H9 (cell line): ENCODE measurements around the gene TMEM178B. TPM values are rescaled to one million over a fixed set of nuclear protein-coding genes. Genes with fewer than 3 reads are reported as not detected.
A peak's percentile ranks its signal among the peaks of the same experiment; 100 is the strongest.

Source experiments
- DNase-seq: peaks from one replicate; pipeline ENCODE4 v3.0.0-alpha.2; 2017
- H2AFZ ChIP-seq: one replicate; pipeline ENCODE4 v1.6.1; 2013; ENCODE audit warnings: mild to moderate bottlenecking, low read length, control low read depth, moderate library complexity
- H2AK5ac ChIP-seq: 2 replicates; pipeline ENCODE4 v1.6.1; 2013; ENCODE audit warnings: low read length, control low read depth, mixed read lengths; ENCODE audit not compliant: insufficient read length
- H2BK120ac ChIP-seq: one replicate; pipeline ENCODE4 v1.6.1; 2013; ENCODE audit warnings: low read depth, mild to moderate bottlenecking, low read length, control low read depth, inconsistent platforms; ENCODE audit not compliant: poor library complexity, severe bottlenecking
- H2BK12ac ChIP-seq: 2 replicates; pipeline ENCODE4 v1.6.1; 2013; ENCODE audit warnings: low read length, control low read depth, mixed read lengths, low read depth; ENCODE audit not compliant: insufficient read length
- H2BK15ac ChIP-seq: 2 replicates; pipeline ENCODE4 v1.6.1; 2013; ENCODE audit warnings: low read depth, low read length, control low read depth
- H2BK20ac ChIP-seq: one replicate; pipeline ENCODE4 v1.6.1; 2013; ENCODE audit warnings: low read depth, mild to moderate bottlenecking, low read length, control low read depth, inconsistent platforms; ENCODE audit not compliant: poor library complexity, severe bottlenecking
- H2BK5ac ChIP-seq: 2 replicates; pipeline ENCODE4 v1.6.1; 2013; ENCODE audit warnings: low read length, control low read depth, mixed read lengths; ENCODE audit not compliant: insufficient read length
- H3K14ac ChIP-seq: 2 replicates; pipeline ENCODE4 v1.6.1; 2013; ENCODE audit warnings: low read length, control low read depth; ENCODE audit not compliant: insufficient read depth
- H3K18ac ChIP-seq: 2 replicates; pipeline ENCODE4 v1.6.1; 2013; ENCODE audit warnings: low read depth, mild to moderate bottlenecking, mixed read lengths, low read length, control low read depth; ENCODE audit not compliant: insufficient read length
- H3K23ac ChIP-seq: 2 replicates; pipeline ENCODE4 v1.6.1; 2013; ENCODE audit warnings: low read length, control low read depth, mixed read lengths, low read depth; ENCODE audit not compliant: insufficient read length
- H3K23me2 ChIP-seq: 2 replicates; pipeline ENCODE4 v1.6.1; 2013; ENCODE audit warnings: low read depth, mild to moderate bottlenecking, mixed read lengths, low read length, control low read depth; ENCODE audit not compliant: insufficient read length, poor library complexity, severe bottlenecking
- H3K27ac ChIP-seq: 2 replicates; pipeline ENCODE4 v1.5.1; 2013; ENCODE audit warnings: low read length, control low read depth, mixed read lengths, low read depth; ENCODE audit not compliant: insufficient read length
- H3K27me3 ChIP-seq: 2 replicates; pipeline ENCODE4 v1.6.1; 2013; ENCODE audit warnings: low read length, control low read depth, inconsistent platforms; ENCODE audit not compliant: insufficient read depth
- H3K4ac ChIP-seq: 2 replicates; pipeline ENCODE4 v1.6.1; 2013; ENCODE audit warnings: low read depth, mild to moderate bottlenecking, control low read depth, inconsistent platforms, low read length, moderate library complexity
- H3K4me1 ChIP-seq: 2 replicates; pipeline ENCODE4 v1.6.1; 2013; ENCODE audit warnings: low read length, control low read depth, inconsistent platforms; ENCODE audit not compliant: insufficient read depth
- H3K4me2 ChIP-seq: 2 replicates; pipeline ENCODE4 v1.6.1; 2013; ENCODE audit warnings: low read length, control low read depth, mixed read lengths; ENCODE audit not compliant: insufficient read length, insufficient read depth
- H3K56ac ChIP-seq: 2 replicates; pipeline ENCODE4 v1.6.1; 2013; ENCODE audit warnings: low read depth, mild to moderate bottlenecking, mixed read lengths, low read length, control low read depth; ENCODE audit not compliant: insufficient read length
- H3K79me1 ChIP-seq: 2 replicates; pipeline ENCODE4 v1.6.1; 2013; ENCODE audit warnings: low read depth, mild to moderate bottlenecking, moderate library complexity, low read length, control low read depth, inconsistent platforms; ENCODE audit not compliant: insufficient read depth, poor library complexity, severe bottlenecking
- H3K79me2 ChIP-seq: 2 replicates; pipeline ENCODE4 v1.6.1; 2013; ENCODE audit warnings: low read length, control low read depth, inconsistent platforms; ENCODE audit not compliant: insufficient read depth
- H3K9ac ChIP-seq: 2 replicates; pipeline ENCODE4 v1.6.1; 2013; ENCODE audit warnings: low read length, control low read depth, mixed read lengths; ENCODE audit not compliant: insufficient read length; ENCODE audit errors: extremely low read depth
- H3K9me3 ChIP-seq: one replicate; pipeline ENCODE4 v1.6.1; 2013; ENCODE audit warnings: low read depth, low read length, inconsistent platforms; ENCODE audit not compliant: control insufficient read depth
- H3T11ph ChIP-seq: one replicate; pipeline ENCODE4 v1.6.1; 2013; ENCODE audit warnings: mild to moderate bottlenecking, low read length, control low read depth, inconsistent platforms
- H4K20me1 ChIP-seq: one replicate; pipeline ENCODE4 v1.6.1; 2013; ENCODE audit not compliant: control insufficient read depth, insufficient read length, insufficient read depth
- H4K5ac ChIP-seq: 2 replicates; pipeline ENCODE4 v1.6.1; 2013; ENCODE audit warnings: low read depth, mild to moderate bottlenecking, mixed read lengths, low read length, control low read depth; ENCODE audit not compliant: insufficient read length
- H4K8ac ChIP-seq: replicated peaks from 2 replicates; pipeline ENCODE4 v1.6.1; 2013; ENCODE audit warnings: low read length, control low read depth, mixed read lengths, low read depth; ENCODE audit not compliant: insufficient read length
- H4K91ac ChIP-seq: 2 replicates; pipeline ENCODE4 v1.6.1; 2013; ENCODE audit warnings: low read depth, mild to moderate bottlenecking, moderate library complexity, mixed read lengths, low read length, control low read depth; ENCODE audit not compliant: insufficient read length
- H3K27ac Mint-ChIP-seq, 3 experiments: 2 replicates in 2 of 3; 3 replicates in 1 of 3; pipeline ENCODE4 v1.8.0; 2020 to 2021; ENCODE audit warnings: mixed read lengths in 3 of 3, mild to moderate bottlenecking in 1 of 3, moderate library complexity in 1 of 3
- H3K27me3 Mint-ChIP-seq: 2 replicates; pipeline ENCODE4 v1.8.0; 2021; ENCODE audit warnings: low read depth, mild to moderate bottlenecking, moderate library complexity, mixed read lengths
- H3K36me3 Mint-ChIP-seq, 3 experiments: 2 replicates in 2 of 3; 3 replicates in 1 of 3; pipeline ENCODE4 v1.8.0; 2020 to 2021; ENCODE audit warnings: low read depth in 3 of 3, mixed read lengths in 3 of 3; ENCODE audit not compliant: insufficient read depth in 1 of 3
- H3K4me1 Mint-ChIP-seq, 2 experiments: 2 replicates each; pipeline ENCODE4 v1.8.0; 2020; ENCODE audit warnings: mixed read lengths in 2 of 2
- H3K4me3 Mint-ChIP-seq, 2 experiments: 2 replicates in 1 of 2; 3 replicates in 1 of 2; pipeline ENCODE4 v1.8.0; 2020 to 2021; ENCODE audit warnings: mild to moderate bottlenecking in 2 of 2, mixed read lengths in 2 of 2, moderate library complexity in 1 of 2
- H3K9me3 Mint-ChIP-seq, 2 experiments: 2 replicates in 1 of 2; 3 replicates in 1 of 2; pipeline ENCODE4 v1.8.0; 2020; ENCODE audit warnings: mild to moderate bottlenecking in 2 of 2, mixed read lengths in 2 of 2, moderate library complexity in 1 of 2
- CTCF ChIP-seq: fragments of 200-600 bp; sonication (generic); conservative IDR thresholded peaks from 3 replicates; pipeline ENCODE4 v1.8.0; 2021; ENCODE audit warnings: antibody characterized with exemption, mild to moderate bottlenecking
- WGBS: extraction: QIAGEN DNeasy Blood & Tissue Kit; methylation state at CpG from one replicate; pipeline ENCODE4 v1.1.7; 2013; ENCODE audit warnings: missing lambda C conversion rate, low lambda C conversion rate, mixed read lengths; ENCODE audit not compliant: insufficient read length; ENCODE audit errors: extremely low coverage; 5-methylcytosine and 5-hydroxymethylcytosine counted together
- total RNA-seq: library from RNA; stranded (reverse); gene quantifications from 2 replicates; pipeline ENCODE4 v1.2.1, GENCODE V29; 2021

The TMEM178B gene
- total RNA-seq, 1 experiment from 2014 or later = 11.3 TPM

GRCh38 chr7:141251957-141252356, 178.1 kb downstream of the TMEM178B start:
- Histone ChIP-seq H2BK15ac (no peak overlapping the region), H4K8ac (no peak overlapping the region), H3K4me2 (no peak overlapping the region), H2BK12ac (no peak overlapping the region), H4K20me1 (no peaks in the 10 kb centered on the region), H3K9ac (no peak overlapping the region), H2AK5ac (no peak overlapping the region), H3K4me1 (peaks cover 4% of the 10 kb centered on the region; the same call in 1 of the 2 replicates), H3K56ac (no peak overlapping the region), H2AFZ (no peak overlapping the region), H2BK120ac (no peak overlapping the region), H4K5ac (no peak overlapping the region), H3K14ac (no peak overlapping the region), H2BK20ac (no peak overlapping the region), H3K27ac (no peak overlapping the region), H3K9me3 (no peaks in the 10 kb centered on the region), H3K4ac (no peak overlapping the region), H2BK5ac (no peak overlapping the region), H3K23me2 (no peaks in the 10 kb centered on the region), H3K18ac (no peak overlapping the region), H4K91ac (no peak overlapping the region), H3K27me3 (no peaks in the 10 kb centered on the region), H3T11ph (no peak overlapping the region), H3K79me2 (no peaks in the 10 kb centered on the region), H3K79me1 (no peaks in the 10 kb centered on the region), H3K23ac (no peak overlapping the region)
- Mint-ChIP-seq H3K27me3 (no peaks in the 10 kb centered on the region), H3K4me1 (peaks cover 11% of the 10 kb centered on the region in 2 experiments), H3K4me3 (no peak overlapping the region), H3K36me3 (0 out of 7 replicates have a peak, but pooled peaks cover 0 to 3% (median 0%) of the 10 kb centered on the region in 3 experiments), H3K27ac (no peak overlapping the region), H3K9me3 (peaks cover 0 to 3% of the 10 kb centered on the region in 2 experiments; a peak in 1 of 5 replicates)
- DNase-seq = no peak
- no CpG with 5 or more reads among the region's 2 CpGs for WGBS
- peak; percentile 36; the same call in 2 of the 3 replicates for TF ChIP-seq CTCF
